ENCODE measurements around the gene CAMK4. TPM values are rescaled to one million over a fixed set of nuclear protein-coding genes. Genes with fewer than 3 reads are reported as not detected.

CAMK4 gene
- total RNA-seq, 1 donor from 2014 or later, result 11.2 TPM

GRCh38 chr5:111394586-111394985 lies 170.4 kb downstream of the CAMK4 start:
- H3K9me3 Mint-ChIP-seq, result no peaks in the 10 kb centered on the region
- no peak for TF ChIP-seq CTCF (conservative IDR thresholded peaks at IDR 0.05)
- H3K4me1 Mint-ChIP-seq (ENCODE audit: unreplicated experiment), result no peaks in the 10 kb centered on the region
- no peaks in the 10 kb centered on the region for H3K36me3 Mint-ChIP-seq
- H3K27me3 Mint-ChIP-seq, result no peaks in the 10 kb centered on the region
- no peak overlapping the region for H3K4me3 Mint-ChIP-seq
- no peak for DNase-seq (ENCODE audit: extremely low spot score, unreplicated experiment)
- H3K27ac Mint-ChIP-seq, result no peak overlapping the region

GRCh38 chr5:111398013-111398412 lies 173.8 kb downstream of the CAMK4 start:
- no peak for TF ChIP-seq CTCF (conservative IDR thresholded peaks at IDR 0.05)
- no peak overlapping the region for H3K27ac Mint-ChIP-seq
- no peaks in the 10 kb centered on the region for H3K27me3 Mint-ChIP-seq
- H3K4me3 Mint-ChIP-seq, result no peak overlapping the region
- DNase-seq (ENCODE audit: extremely low spot score, unreplicated experiment), result no peak
- no peaks in the 10 kb centered on the region for H3K9me3 Mint-ChIP-seq
- no peaks in the 10 kb centered on the region for H3K36me3 Mint-ChIP-seq
- no peaks in the 10 kb centered on the region for H3K4me1 Mint-ChIP-seq (ENCODE audit: unreplicated experiment)

- TF ChIP-seq CTCF (conservative IDR thresholded peaks at IDR 0.05), result no peak
- no peak overlapping the region for H3K27ac Mint-ChIP-seq
- no peaks in the 10 kb centered on the region for H3K27me3 Mint-ChIP-seq
- no peak overlapping the region for H3K4me3 Mint-ChIP-seq
- H3K36me3 Mint-ChIP-seq, result no peaks in the 10 kb centered on the region
- no peaks in the 10 kb centered on the region for H3K4me1 Mint-ChIP-seq (ENCODE audit: unreplicated experiment)
- H3K9me3 Mint-ChIP-seq, result no peaks in the 10 kb centered on the region
- no peak for DNase-seq (ENCODE audit: extremely low spot score, unreplicated experiment)
These were observed 174.9 kb downstream of the CAMK4 start for GRCh38 chr5:111399113-111399512.

GRCh38 chr5:111401906-111402305 lies 177.7 kb downstream of the CAMK4 start:
- Mint-ChIP-seq H3K27ac (no peak overlapping the region), H3K27me3 (no peaks in the 10 kb centered on the region), H3K4me1 (ENCODE audit: unreplicated experiment) (no peaks in the 10 kb centered on the region), H3K9me3 (peaks cover 4% of the 10 kb centered on the region), H3K36me3 (no peaks in the 10 kb centered on the region), H3K4me3 (no peak overlapping the region)
- no peak for DNase-seq (ENCODE audit: extremely low spot score, unreplicated experiment)
- no peak for TF ChIP-seq CTCF (conservative IDR thresholded peaks at IDR 0.05)

- TF ChIP-seq CTCF (conservative IDR thresholded peaks at IDR 0.05), result no peak
These were observed 180.1 kb downstream of the CAMK4 start for GRCh38 chr5:111404270-111404769.

GRCh38 chr5:111407562-111407961 lies 183.4 kb downstream of the CAMK4 start:
- H3K4me1 Mint-ChIP-seq (ENCODE audit: unreplicated experiment), result no peaks in the 10 kb centered on the region
- H3K27ac Mint-ChIP-seq, result no peak overlapping the region
- H3K4me3 Mint-ChIP-seq, result no peak overlapping the region
- no peak for TF ChIP-seq CTCF (conservative IDR thresholded peaks at IDR 0.05)
- DNase-seq (ENCODE audit: extremely low spot score, unreplicated experiment), result no peak
- H3K36me3 Mint-ChIP-seq, result no peaks in the 10 kb centered on the region
- H3K27me3 Mint-ChIP-seq, result no peaks in the 10 kb centered on the region
- peaks cover 10% of the 10 kb centered on the region for H3K9me3 Mint-ChIP-seq

More at GRCh38 chr5:111404270-111404769, 180.1 kb downstream of the CAMK4 start:
- Mint-ChIP-seq H3K4me3 (no peak overlapping the region), H3K36me3 (no peaks in the 10 kb centered on the region), H3K4me1 (ENCODE audit: unreplicated experiment) (no peaks in the 10 kb centered on the region), H3K27ac (no peak overlapping the region), H3K9me3 (peaks cover 10% of the 10 kb centered on the region), H3K27me3 (no peaks in the 10 kb centered on the region)
- DNase-seq (ENCODE audit: extremely low spot score, unreplicated experiment), result no peak

Measured in type B pancreatic cell (in vitro differentiated cells).